Brain microvascular endothelial cell (primary cell): Measurements from ENCODE around the gene EIF3F.

Experiments
- DNase-seq: peaks from one replicate; pipeline ENCODE4 v3.0.0-alpha.2; 2020
- H3K27ac ChIP-seq: fragments of 250-450 bp; sonication (Bioruptor Pico); 2 replicates; pipeline ENCODE4 v1.5.1; 2020; ENCODE audit warnings: mild to moderate bottlenecking, moderate library complexity
- H3K27me3 ChIP-seq: fragments of 250-450 bp; sonication (Bioruptor Pico); replicated peaks from 2 replicates; pipeline ENCODE4 v1.5.1; 2020; ENCODE audit warnings: mild to moderate bottlenecking
- H3K36me3 ChIP-seq: fragments of 250-450 bp; sonication (Bioruptor Pico); replicated peaks from 2 replicates; pipeline ENCODE4 v1.5.1; 2020; ENCODE audit warnings: mild to moderate bottlenecking
- H3K4me3 ChIP-seq: 2 replicates; pipeline ENCODE4 v1.5.1; 2011; ENCODE audit warnings: low read depth, mild to moderate bottlenecking, control low read depth, low read length, moderate library complexity
- CTCF ChIP-seq: IDR thresholded peaks from 2 replicates; pipeline ENCODE4 v1.5.1; 2011; ENCODE audit warnings: low read depth, mild to moderate bottlenecking, moderate library complexity, low read length, control low read depth, inconsistent platforms; ENCODE audit errors: missing control alignments
- in situ Hi-C: cut with HindIII; loops from 2 replicates; pipeline ENCODE4 v1.10.0; 2017; ENCODE audit warnings: low sequenced_read_pairs, low pct_ligation_motif_present

EIF3F gene

GRCh38 chr11:7968686-7969085, 18.5 kb upstream of the EIF3F start:
- Histone ChIP-seq H3K4me3 (no peak overlapping the region), H3K27me3 (no peaks in the 10 kb centered on the region), H3K36me3 (no peaks in the 10 kb centered on the region), H3K27ac (no peak overlapping the region)
- DNase-seq, result no peak
- in situ Hi-C loops, result no loop called here
- TF ChIP-seq CTCF, result no peak

- in situ Hi-C loops, result no loop called here
Measured at GRCh38 chr11:7969756-7970646, 17.1 kb upstream of the EIF3F start.

DNA sequence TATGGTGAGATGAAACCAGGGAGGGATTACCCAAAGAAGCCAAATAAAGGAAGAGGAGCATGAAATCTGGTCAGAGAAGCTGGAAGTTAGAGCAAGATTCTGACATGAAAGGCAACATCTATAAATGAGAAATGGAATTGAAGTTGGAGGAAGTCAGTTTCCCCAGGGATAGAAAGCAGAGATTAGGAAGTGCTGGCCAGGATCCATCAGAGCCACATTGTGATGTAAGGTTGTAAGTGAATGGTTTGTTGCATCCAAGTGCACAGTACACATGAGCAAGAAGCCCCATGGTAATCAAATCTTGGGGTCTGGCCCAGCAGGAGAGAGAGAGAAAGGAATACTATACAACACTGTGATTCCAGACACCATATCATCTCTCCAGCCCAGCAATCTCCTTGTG, 15.3 kb upstream of the EIF3F start:
- TF ChIP-seq CTCF, result no peak
- H3K4me3 ChIP-seq, result no peak overlapping the region
- H3K27ac ChIP-seq, result no peak overlapping the region
- in situ Hi-C loops, result no loop called here
- H3K36me3 ChIP-seq, result no peaks in the 10 kb centered on the region
- no peaks in the 10 kb centered on the region for H3K27me3 ChIP-seq
- no peak for DNase-seq

More at GRCh38 chr11:7969756-7970646, 17.1 kb upstream of the EIF3F start:
- H3K4me3 ChIP-seq, result no peak overlapping the region
- no peak for TF ChIP-seq CTCF
- DNase-seq, result no peak
- H3K27me3 ChIP-seq, result no peaks in the 10 kb centered on the region
- H3K27ac ChIP-seq, result no peak overlapping the region
- no peaks in the 10 kb centered on the region for H3K36me3 ChIP-seq

DNA sequence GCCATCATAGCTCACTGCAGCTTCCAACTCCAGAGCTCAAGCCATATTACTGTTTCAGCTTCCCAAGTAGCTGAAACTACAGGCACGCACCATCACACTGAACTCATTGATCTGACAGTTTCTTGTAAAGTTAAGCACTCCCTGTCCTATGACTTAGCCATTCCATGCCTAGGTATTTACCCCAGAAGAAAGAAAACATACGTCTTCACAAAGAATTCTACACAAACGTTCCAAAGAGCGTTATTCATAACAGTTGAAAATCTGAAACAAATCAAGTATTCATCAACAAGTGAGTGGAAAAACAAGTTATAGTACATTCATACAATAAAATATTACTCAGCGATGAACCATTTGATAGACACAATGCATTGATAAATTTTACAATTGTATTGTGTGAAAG, 14.1 kb upstream of the EIF3F start:
- Histone ChIP-seq H3K27me3 (no peaks in the 10 kb centered on the region), H3K36me3 (no peaks in the 10 kb centered on the region), H3K4me3 (no peak overlapping the region), H3K27ac (no peak overlapping the region)
- no peak for DNase-seq
- TF ChIP-seq CTCF, result no peak
- in situ Hi-C loops, result no loop called here

- in situ Hi-C loops, result no loop called here
- DNase-seq, result no peak
- no peaks in the 10 kb centered on the region for H3K27me3 ChIP-seq
- TF ChIP-seq CTCF, result no peak
- H3K36me3 ChIP-seq, result no peaks in the 10 kb centered on the region
- H3K4me3 ChIP-seq, result no peak overlapping the region
- H3K27ac ChIP-seq, result no peak overlapping the region
Measured at GRCh38 chr11:7974668-7975067, 12.5 kb upstream of the EIF3F start.
